Tibial artery (tissue), 4 donors: ENCODE results near the gene DIAPH1.

Experiments used
- DNase-seq, 2 donors: peaks; one replicate each; pipeline ENCODE4 v3.0.0-alpha.2; 2019
- H3K27ac ChIP-seq, 2 donors: fragments of 200-600 bp; sonication (generic) in 1 of 2; 1 replicate in 1 of 2; 2 replicates in 1 of 2; pipeline ENCODE4 v1.5.1; 2018 to 2019; ENCODE audit warnings: mild to moderate bottlenecking in 1 of 2
- H3K27me3 ChIP-seq, 2 donors: fragments of 200-600 bp; sonication (generic) in 1 of 2; one replicate each; pipeline versions ENCODE4 v1.5.1 to v1.6.0; 2016 to 2019
- H3K36me3 ChIP-seq, 3 donors: fragments of 200-600 bp; sonication (generic) in 2 of 3; one replicate each; pipeline ENCODE4 v1.5.1; 2016 to 2019; ENCODE audit warnings: mild to moderate bottlenecking in 2 of 3
- H3K4me1 ChIP-seq, 4 donors: fragments of 200-600 bp; sonication (generic) in 2 of 4; 1 replicate in 3 of 4; 2 replicates in 1 of 4; pipeline ENCODE4 v1.5.1; 2016 to 2019
- H3K4me3 ChIP-seq, 2 donors: fragments of 200-600 bp; sonication (generic) in 1 of 2; 1 replicate in 1 of 2; 2 replicates in 1 of 2; pipeline ENCODE4 v1.5.1; 2018 to 2019; ENCODE audit warnings: mild to moderate bottlenecking in 2 of 2
- H3K9me3 ChIP-seq, 3 donors: fragments of 200-600 bp; sonication (generic) in 1 of 3; one replicate each; pipeline ENCODE4 v1.5.1; 2016 to 2019
- CTCF ChIP-seq, 2 experiments: fragments of 200-600 bp in 1 of 2; fragments of 450-650 bp in 1 of 2; IDR thresholded peaks; one replicate each; pipeline ENCODE4 v1.5.1; 2017 to 2019; ENCODE audit warnings: antibody characterized with exemption in 2 of 2, mild to moderate bottlenecking in 1 of 2, moderate library complexity in 1 of 2
- intact Hi-C: fragments of 100-400 bp; cut with DNase I; formaldehyde crosslinking; loops from one replicate; pipeline ENCODE4 v1.15.0; 2023; ENCODE audit warnings: low total_unique reads

DIAPH1 gene

GRCh38 chr5:141560725-141561483, 57.9 kb downstream of the DIAPH1 start:
- peak; percentile 87 to 96 for DNase-seq

GRCh38 chr5:141560151-141560550, 58.6 kb downstream of the DIAPH1 start:
- TF ChIP-seq CTCF (IDR thresholded peaks at IDR 0.05): no peak
- peaks cover 0 to 35% (median 17%) of the 10 kb centered on the region in 4 donors for H3K4me1 ChIP-seq

More at GRCh38 chr5:141560725-141561483, 57.9 kb downstream of the DIAPH1 start:
- TF ChIP-seq CTCF (IDR thresholded peaks at IDR 0.05): peak; percentile 77 to 87
- intact Hi-C loops: loop anchor here (5.0 kb wide), 1 partner anchor 239 kb away; the partner anchor contains the start of gene TAF7
- Histone ChIP-seq H3K4me1 (peaks cover 0 to 35% (median 17%) of the 10 kb centered on the region in 4 donors), H3K36me3 (peaks cover 1 to 12% (median 4%) of the 10 kb centered on the region in 3 donors), H3K4me3 (peak overlapping the region; percentile 15 to 18), H3K27me3 (no peaks in the 10 kb centered on the region), H3K27ac (peak overlapping the region; percentile 78 to 79), H3K9me3 (no peaks in the 10 kb centered on the region)

GRCh38 chr5:141559461-141559860, 59.3 kb downstream of the DIAPH1 start:
- H3K9me3 ChIP-seq: no peaks in the 10 kb centered on the region
- no peak overlapping the region for H3K4me3 ChIP-seq
- intact Hi-C loops: loop anchor here (5.0 to 10.0 kb wide), 2 partner anchors 47 to 145 kb away; partner anchors contain the start of genes PCDHGA10 and PCDHGB7
- TF ChIP-seq CTCF (IDR thresholded peaks at IDR 0.05): no peak
- H3K36me3 ChIP-seq: peaks cover 0 to 7% (median 6%) of the 10 kb centered on the region in 3 donors
- H3K27me3 ChIP-seq: no peaks in the 10 kb centered on the region
- peaks cover 0 to 33% (median 17%) of the 10 kb centered on the region in 4 donors for H3K4me1 ChIP-seq
- H3K27ac ChIP-seq: peak overlapping the region; percentile 78 to 79
- no peak for DNase-seq

More at GRCh38 chr5:141560151-141560550, 58.6 kb downstream of the DIAPH1 start:
- peak overlapping the region; percentile 78 to 79 for H3K27ac ChIP-seq
- intact Hi-C loops: loop anchor here (5.0 kb wide), 1 partner anchor 238 kb away; the partner anchor contains the start of gene TAF7
- no peak for DNase-seq
- no peaks in the 10 kb centered on the region for H3K9me3 ChIP-seq
- peak overlapping the region; percentile 15 to 18 for H3K4me3 ChIP-seq
- H3K36me3 ChIP-seq: peaks cover 0 to 7% (median 6%) of the 10 kb centered on the region in 3 donors
- no peaks in the 10 kb centered on the region for H3K27me3 ChIP-seq

GRCh38 chr5:141558150-141558549, 60.6 kb downstream of the DIAPH1 start:
- peaks cover 0 to 26% (median 17%) of the 10 kb centered on the region in 4 donors for H3K4me1 ChIP-seq
- no peak for DNase-seq
- H3K4me3 ChIP-seq: no peak overlapping the region
- H3K36me3 ChIP-seq: peaks cover 0 to 6% (median 6%) of the 10 kb centered on the region in 3 donors
- TF ChIP-seq CTCF (IDR thresholded peaks at IDR 0.05): no peak
- intact Hi-C loops: loop anchor here (5.0 to 10.0 kb wide), 2 partner anchors 46 to 143 kb away; partner anchors contain the start of genes PCDHGA10 and PCDHGB7
- no peaks in the 10 kb centered on the region for H3K9me3 ChIP-seq
- H3K27me3 ChIP-seq: no peaks in the 10 kb centered on the region
- peak overlapping the region; percentile 78 to 79 for H3K27ac ChIP-seq

GRCh38 chr5:141557681-141558136, 61.1 kb downstream of the DIAPH1 start:
- Histone ChIP-seq H3K9me3 (no peaks in the 10 kb centered on the region), H3K36me3 (peaks cover 0 to 6% (median 2%) of the 10 kb centered on the region in 3 donors), H3K4me1 (peaks cover 0 to 26% (median 17%) of the 10 kb centered on the region in 4 donors), H3K27me3 (no peaks in the 10 kb centered on the region), H3K4me3 (peak overlapping the region; percentile 5 to 17), H3K27ac (peak overlapping the region; percentile 78 to 79)
- peak; percentile 81 to 92 for DNase-seq
- intact Hi-C loops: loop anchor here (5.0 to 10.0 kb wide), 2 partner anchors 45 to 143 kb away; partner anchors contain the start of genes PCDHGA10 and PCDHGB7
- TF ChIP-seq CTCF (IDR thresholded peaks at IDR 0.05): peak; percentile 76 to 88
